HG03066 (cell line): ENCODE measurements around the gene IQSEC1.
"Not testable (repeated sequence)": the region's sequence is repeated elsewhere in the genome, so short reads cannot be mapped to it uniquely, and the experiment has no call there.

Experiments used
- ATAC-seq: cut with Tn5 transposase; IDR thresholded peaks from one replicate; pipeline ENCODE4 v1.9.1; 2021; ENCODE audit warnings: low read depth; ENCODE audit not compliant: unreplicated experiment

IQSEC1 gene

GRCh38 chr3:12862387-12862786 lies 210.8 kb downstream of the IQSEC1 start:
- ATAC-seq, result no peak

DNA sequence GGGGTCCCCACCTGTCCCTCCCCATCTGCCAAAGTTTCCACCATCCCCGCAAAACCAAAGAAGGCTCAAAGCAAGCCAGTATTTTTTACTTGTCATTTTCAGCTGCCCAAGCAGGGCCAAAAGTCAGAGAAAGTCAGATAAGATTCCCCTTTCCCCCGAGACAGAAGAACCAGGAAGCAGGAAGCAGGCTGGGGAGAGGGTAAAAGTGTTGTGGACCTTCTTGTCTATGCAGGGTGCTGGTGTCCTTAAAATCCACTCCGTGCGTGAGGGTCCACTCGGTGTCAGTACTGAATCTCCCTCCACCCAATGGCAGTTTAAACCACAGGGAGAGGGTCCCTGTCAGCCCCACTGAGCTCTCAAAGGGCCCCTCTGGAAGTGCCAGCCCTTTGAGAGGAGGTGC lies 211.6 kb downstream of the IQSEC1 start:
- ATAC-seq, result no peak

- ATAC-seq, result no peak
Observed at GRCh38 chr3:12859840-12860239, 213.4 kb downstream of the IQSEC1 start.

DNA sequence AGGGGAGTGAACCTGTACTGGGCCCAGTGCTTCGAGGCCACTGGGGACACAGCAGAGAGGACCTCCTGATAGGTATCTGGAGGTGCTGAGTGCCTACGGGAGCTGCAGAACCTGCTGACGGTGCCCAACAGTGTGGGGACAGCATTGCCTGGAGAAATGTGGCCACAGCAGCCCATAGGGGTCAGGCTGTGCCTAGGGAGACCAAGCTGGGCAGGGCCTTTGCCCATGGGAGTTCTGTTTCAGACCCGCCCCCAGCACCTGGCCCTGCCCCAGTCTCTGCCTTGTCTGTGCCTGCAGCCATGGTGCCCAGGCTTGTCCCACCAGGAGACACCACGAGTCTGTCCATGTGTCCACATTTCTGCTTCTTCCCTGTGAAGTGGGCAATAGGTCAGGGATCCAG lies 216.6 kb downstream of the IQSEC1 start:
- ATAC-seq, result no peak

GRCh38 chr3:12854565-12854964 lies 218.7 kb downstream of the IQSEC1 start:
- no peak for ATAC-seq

DNA sequence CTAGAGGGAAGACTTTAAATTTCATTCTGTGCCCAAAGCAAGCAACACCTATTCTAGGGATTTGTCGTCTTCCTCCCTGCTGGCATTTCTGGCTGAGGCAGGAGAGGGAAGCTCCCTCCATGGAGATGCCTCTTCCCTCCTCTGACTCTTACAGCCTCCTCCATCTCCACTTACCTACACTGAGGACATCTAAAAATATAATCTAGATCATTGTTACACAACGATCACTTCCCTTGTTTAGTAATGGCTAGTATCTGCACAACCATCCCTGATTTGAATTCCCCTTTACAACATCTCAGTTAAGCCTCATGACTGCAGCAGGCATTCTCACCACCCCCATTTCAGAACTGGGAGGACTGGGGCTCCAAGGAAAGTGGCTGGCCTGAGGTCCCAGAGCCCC lies 219.4 kb downstream of the IQSEC1 start:
- not testable (repeated sequence) for ATAC-seq

DNA sequence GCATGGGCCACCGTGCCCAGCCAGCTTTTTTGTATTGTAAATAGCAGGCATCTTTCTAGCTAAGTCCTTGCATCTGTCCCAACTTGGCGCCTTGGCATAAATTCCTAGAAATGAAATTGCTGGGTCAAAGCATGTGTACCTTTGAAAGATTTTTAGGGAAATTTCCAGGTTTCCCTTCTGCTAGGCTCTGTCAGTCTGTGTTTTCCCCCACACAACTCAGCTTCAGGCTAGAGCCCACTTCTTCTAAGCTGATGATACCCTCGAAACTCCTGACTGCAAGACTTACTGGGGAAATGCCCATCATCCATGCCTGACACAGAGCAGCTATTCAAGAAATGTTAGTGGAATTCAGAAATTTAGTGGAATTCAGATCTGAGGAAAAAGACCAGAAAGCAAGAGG lies 221.0 kb downstream of the IQSEC1 start:
- no peak for ATAC-seq
